NCI-H2196 (cell line): Measurements from ENCODE around the gene DPY30.

Experiments used
- DNase-seq: peaks from one replicate; lab custom pipeline; 2025; ENCODE audit not compliant: unreplicated experiment; lab: John Stamatoyannopoulos, UW

DPY30 gene

DNA sequence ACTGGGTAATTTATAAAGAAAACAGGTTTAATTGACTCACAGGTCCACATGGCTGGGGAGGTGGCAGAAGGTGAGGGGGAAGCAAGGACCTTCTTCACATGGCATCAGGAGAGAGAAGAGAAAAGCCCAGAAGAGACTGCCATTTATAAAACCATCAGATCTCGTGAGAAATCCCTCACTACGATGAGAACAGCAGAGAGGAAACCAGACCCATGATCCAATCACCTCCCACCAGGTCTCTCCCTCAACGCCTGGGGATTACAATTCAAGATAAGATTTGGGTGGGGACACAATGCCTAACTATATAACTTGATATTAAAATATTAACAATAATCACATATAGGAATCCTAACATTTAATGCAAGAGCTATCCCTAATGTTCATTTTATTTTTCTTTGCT is 60.6 kb downstream of the DPY30 start:
- no peak for DNase-seq

DNA sequence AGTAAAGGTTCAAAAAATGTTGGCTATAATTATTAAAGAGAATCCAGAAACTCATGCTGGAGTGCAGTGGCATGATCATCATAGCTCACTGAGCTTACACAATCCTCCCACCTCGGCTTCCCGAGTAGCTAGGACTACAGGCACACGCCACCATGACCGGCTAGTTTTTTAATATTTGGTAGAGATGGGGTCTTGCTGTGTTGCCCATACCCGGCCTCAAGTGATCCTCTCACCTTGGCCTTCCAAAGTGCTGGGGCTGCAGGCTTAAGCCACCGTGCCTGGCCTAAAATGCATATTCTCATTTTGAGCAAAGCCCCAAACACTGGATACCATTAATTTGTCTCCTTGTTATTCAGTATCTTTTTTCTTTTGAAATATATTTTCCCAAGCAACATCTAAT is 61.2 kb downstream of the DPY30 start:
- DNase-seq, result no peak
